GM21423 (cell line): ENCODE results near the gene MMP10.

Source experiments
- ATAC-seq: cut with Tn5 transposase; IDR thresholded peaks from one replicate; pipeline ENCODE4 v1.9.1; 2021; ENCODE audit warnings: mild to moderate bottlenecking, moderate library complexity; ENCODE audit not compliant: unreplicated experiment

The MMP10 gene

GRCh38 chr11:102729849-102730815 lies 50.3 kb downstream of the MMP10 start:
- ATAC-seq, result no peak

- no peak for ATAC-seq
These were observed 52.5 kb downstream of the MMP10 start for GRCh38 chr11:102727890-102728289.

- ATAC-seq, result no peak
These were observed 55.4 kb downstream of the MMP10 start, which contains the start of gene MMP8 for GRCh38 chr11:102724904-102725500. Gene MMP8, minus strand, starts transcription at chr11:102724954. Its CDS starts 99 bp downstream, at chr11:102724855.

- no peak for ATAC-seq
These were observed 57.6 kb downstream of the MMP10 start for GRCh38 chr11:102722821-102723220.
